Measurements from ENCODE around the gene MRPL22. TPM values are rescaled to one million over a fixed set of nuclear protein-coding genes. Genes with fewer than 3 reads are reported as not detected.

The MRPL22 gene
- total and polyA plus RNA-seq, 2 of the 4 experiments (the other 2 are of a cell fraction): 13.3 to 58.0 TPM

DNA sequence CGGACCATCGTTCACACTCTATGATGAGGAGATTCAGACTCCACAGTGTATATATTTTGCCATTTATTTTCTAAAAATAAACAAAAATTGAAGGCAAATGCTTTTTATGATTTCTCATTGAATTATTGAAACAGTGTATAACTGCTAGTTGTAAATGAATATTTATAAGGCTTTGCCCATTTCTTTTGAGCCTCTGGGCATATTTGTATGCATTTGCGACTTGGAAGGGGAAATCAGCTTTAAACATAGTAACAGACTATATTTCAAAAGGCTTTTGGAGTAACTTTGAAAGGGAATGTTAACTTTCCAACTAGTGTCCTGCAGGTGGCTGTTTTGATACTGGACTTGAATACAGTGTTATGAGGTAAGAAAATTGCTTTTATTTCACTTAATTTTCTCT is 26.0 kb downstream of the MRPL22 start:
- Histone ChIP-seq H3K4me2 (ENCODE audit: low read depth, low read length) (no peak overlapping the region), H3K14ac (replicated peaks; ENCODE audit: low read depth, low read length) (no peak overlapping the region), H2AK5ac (ENCODE audit: low read depth, low read length) (no peak overlapping the region), H3K36me3 (ENCODE audit: control insufficient read depth, insufficient read depth, low read length) (peaks cover 4% of the 10 kb centered on the region), H3K27me3 (ENCODE audit: control insufficient read depth, insufficient read depth, low read length) (no peaks in the 10 kb centered on the region), H3K9me3 (ENCODE audit: control insufficient read depth, insufficient read depth, low read length) (no peaks in the 10 kb centered on the region), H4K91ac (ENCODE audit: insufficient read depth, low read depth, low read length) (no peak overlapping the region), H3K23ac (ENCODE audit: low read depth, low read length) (no peak overlapping the region), H3K56ac (ENCODE audit: extremely low read depth, insufficient read depth, low read length) (no peak overlapping the region), H2BK15ac (ENCODE audit: low read depth, low read length) (no peak overlapping the region), H2AFZ (replicated peaks; ENCODE audit: low read length, poor library complexity) (no peak overlapping the region), H3K4ac (ENCODE audit: low read depth, low read length) (no peak overlapping the region), H2AK9ac (replicated peaks; ENCODE audit: low read depth, low read length, poor library complexity) (no peak overlapping the region), H3K9me1 (ENCODE audit: insufficient read depth, low read length) (no peaks in the 10 kb centered on the region), H2BK120ac (ENCODE audit: low read depth, low read length) (no peak overlapping the region), H3K4me1 (ENCODE audit: control insufficient read depth, insufficient read depth, low read length) (peaks cover 1% of the 10 kb centered on the region; the same call in 1 of the 2 replicates), H3K27ac (ENCODE audit: insufficient read depth, low read length) (no peak overlapping the region), H3K18ac (ENCODE audit: low read depth, low read length) (no peak overlapping the region), H4K20me1 (ENCODE audit: insufficient read depth, low read length) (no peaks in the 10 kb centered on the region), H2BK5ac (ENCODE audit: low read depth, low read length, poor library complexity, severe bottlenecking) (no peak overlapping the region), H2BK20ac (ENCODE audit: low read depth, low read length) (no peak overlapping the region), H4K5ac (ENCODE audit: low read depth, low read length) (no peak overlapping the region), H3K79me1 (ENCODE audit: low read depth in 1 of 2, low read length in 2 of 2) (peaks cover 6 to 10% of the 10 kb centered on the region in 2 experiments; a peak in 2 of 4 replicates), H3K4me3 (ENCODE audit: insufficient read depth, low read depth, low read length) (no peak overlapping the region), H4K8ac (ENCODE audit: low read depth in 2 of 2, low read length in 2 of 2) (no peak overlapping the region), H3K9ac (ENCODE audit: low read depth, low read length) (no peak overlapping the region)
- ChIA-PET CTCF (no interaction called here), POLR2A (ENCODE audit: unreplicated experiment) (no interaction called here)
- TF ChIP-seq RAD21 (IDR thresholded peaks at IDR 0.05; ENCODE audit: low read length): no peak
- no peak for TF ChIP-seq CHD1 (IDR thresholded peaks at IDR 0.05; ENCODE audit: low read depth, low read length)
- TF ChIP-seq, protein P1, sequence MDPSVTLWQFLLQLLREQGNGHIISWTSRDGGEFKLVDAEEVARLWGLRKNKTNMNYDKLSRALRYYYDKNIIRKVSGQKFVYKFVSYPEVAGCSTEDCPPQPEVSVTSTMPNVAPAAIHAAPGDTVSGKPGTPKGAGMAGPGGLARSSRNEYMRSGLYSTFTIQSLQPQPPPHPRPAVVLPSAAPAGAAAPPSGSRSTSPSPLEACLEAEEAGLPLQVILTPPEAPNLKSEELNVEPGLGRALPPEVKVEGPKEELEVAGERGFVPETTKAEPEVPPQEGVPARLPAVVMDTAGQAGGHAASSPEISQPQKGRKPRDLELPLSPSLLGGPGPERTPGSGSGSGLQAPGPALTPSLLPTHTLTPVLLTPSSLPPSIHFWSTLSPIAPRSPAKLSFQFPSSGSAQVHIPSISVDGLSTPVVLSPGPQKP (IDR thresholded peaks at IDR 0.05; ENCODE audit: borderline replicate concordance, low read depth, low read length): no peak
- no peak for TF ChIP-seq BHLHE40 (IDR thresholded peaks at IDR 0.05; ENCODE audit: low read depth, low read length)
- DNase-seq (no peak), ATAC-seq (ENCODE audit: low read depth) (no peak)
- WGBS, 2 experiments (ENCODE audit: extremely low coverage in 2 of 2, insufficient read length in 1 of 2): no CpG with 5 or more reads among the region's 3 CpGs
- in situ Hi-C loops (cut with MboI; ENCODE audit: low sequenced_read_pairs): no loop called here
- BruUV-seq (replicated peaks): no TSS peak
- dilution Hi-C loops (cut with HindIII; ENCODE audit: low sequenced_read_pairs, unreplicated experiment): no loop called here
- intact Hi-C loops (cut with micrococcal nuclease): no loop called here
